OCI-LY1 (cell line): ENCODE measurements around the gene VGLL1.

Experiments used
- H2AFZ ChIP-seq: fragments of 200-600 bp; sonication (generic), shearing (Covaris generic); 2 replicates; pipeline ENCODE4 v1.6.0; 2014; ENCODE audit warnings: antibody characterized with exemption, mild to moderate bottlenecking, low read length
- H3F3A ChIP-seq: fragments of 200-600 bp; sonication (generic), shearing (Covaris generic); 2 replicates; pipeline ENCODE4 v1.6.0; 2014; ENCODE audit warnings: mild to moderate bottlenecking, antibody characterized with exemption, low read length, moderate library complexity; ENCODE audit not compliant: insufficient read depth
- H3K27ac ChIP-seq: fragments of 200-600 bp; sonication (generic); 2 replicates; pipeline ENCODE4 v1.5.1; 2014; ENCODE audit warnings: low read length, mixed run types, mild to moderate bottlenecking, low read depth; ENCODE audit not compliant: poor library complexity, severe bottlenecking
- H3K27me3 ChIP-seq: fragments of 200-600 bp; sonication (generic); 2 replicates; pipeline ENCODE4 v1.6.0; 2014; ENCODE audit warnings: antibody characterized with exemption, mild to moderate bottlenecking, low read length, moderate library complexity; ENCODE audit not compliant: insufficient read depth
- H3K36me3 ChIP-seq: fragments of 200-600 bp; sonication (generic); 2 replicates; pipeline ENCODE4 v1.6.1; 2014; ENCODE audit warnings: mild to moderate bottlenecking, antibody characterized with exemption, low read length, moderate library complexity, mixed read lengths; ENCODE audit not compliant: insufficient read depth
- H3K4me1 ChIP-seq: fragments of 200-600 bp; sonication (generic); 2 replicates; pipeline ENCODE4 v1.5.1; 2014; ENCODE audit warnings: mild to moderate bottlenecking, low read length, moderate library complexity; ENCODE audit not compliant: insufficient read depth, severe bottlenecking
- H3K4me2 ChIP-seq: fragments of 200-600 bp; sonication (generic), shearing (Covaris generic); 2 replicates; pipeline ENCODE4 v1.6.1; 2014; ENCODE audit warnings: low read length
- H3K4me3 ChIP-seq: fragments of 200-600 bp; sonication (generic); 2 replicates; pipeline ENCODE4 v1.5.1; 2014; ENCODE audit warnings: low read length, low read depth, mild to moderate bottlenecking, mixed read lengths; ENCODE audit not compliant: poor library complexity, severe bottlenecking
- H3K79me2 ChIP-seq: fragments of 200-600 bp; shearing (Covaris generic); 2 replicates; pipeline ENCODE4 v1.6.1; 2016; ENCODE audit warnings: mixed run types, low read length, mixed read lengths; ENCODE audit not compliant: insufficient read depth
- H3K9ac ChIP-seq: fragments of 200-600 bp; sonication (generic), shearing (Covaris generic); 2 replicates; pipeline ENCODE4 v1.6.1; 2014; ENCODE audit warnings: mild to moderate bottlenecking, low read length, mixed read lengths
- H3K9me2 ChIP-seq: fragments of 200-600 bp; sonication (generic), shearing (Covaris generic); 2 replicates; pipeline ENCODE4 v1.6.1; 2014; ENCODE audit warnings: low read depth, mild to moderate bottlenecking, low read length, mixed read lengths
- H3K9me3 ChIP-seq: fragments of 200-600 bp; shearing (Covaris generic); 2 replicates; pipeline ENCODE4 v1.6.1; 2014; ENCODE audit warnings: low read length, mixed read lengths
- H4K20me1 ChIP-seq: fragments of 200-600 bp; sonication (generic), shearing (Covaris generic); 2 replicates; pipeline ENCODE4 v1.6.0; 2016; ENCODE audit warnings: mild to moderate bottlenecking, low read length; ENCODE audit not compliant: insufficient read depth
- EZH2 ChIP-seq: fragments of 200-600 bp; sonication (generic), shearing (Covaris generic); IDR thresholded peaks from 2 replicates; pipeline ENCODE4 v1.8.0; 2017; ENCODE audit warnings: borderline replicate concordance, mixed run types, mild to moderate bottlenecking, antibody characterized with exemption, low read length, moderate library complexity, mixed read lengths
- TF ChIP-seq, protein P1 (sequence below): fragments of 200-600 bp; sonication (generic), shearing (Covaris generic); IDR thresholded peaks from 2 replicates; pipeline ENCODE4 v1.5.1; 2017; ENCODE audit warnings: mild to moderate bottlenecking, antibody characterized with exemption, low read length, moderate library complexity, mixed read lengths

The VGLL1 gene

DNA sequence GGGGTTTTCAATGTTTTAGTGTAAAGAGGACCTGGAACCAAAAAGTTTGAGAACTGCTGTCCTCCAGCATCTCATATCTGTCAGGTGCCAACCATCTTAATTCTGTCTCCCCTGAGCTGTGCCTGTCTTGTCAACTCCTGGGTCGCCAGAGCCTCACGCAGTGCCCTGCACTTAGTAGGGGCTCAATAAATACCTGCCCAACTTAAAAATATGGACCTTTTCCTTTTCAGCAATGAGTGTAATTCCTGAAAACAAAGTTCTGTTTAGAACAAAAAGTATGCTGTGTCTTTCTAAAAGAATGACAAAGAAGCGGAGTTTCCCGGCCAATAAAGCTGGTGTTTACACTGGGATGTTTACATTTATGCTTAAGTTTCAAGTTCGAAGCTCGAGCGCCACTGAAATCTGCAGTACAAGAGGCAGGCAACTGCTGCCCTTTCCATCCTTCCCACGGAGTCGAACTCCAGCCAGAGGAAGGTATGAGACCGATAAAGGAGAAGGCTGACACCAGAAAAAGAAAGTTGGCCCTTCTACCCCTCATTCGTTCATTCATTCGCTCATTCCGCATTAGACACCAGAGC is 35.7 kb upstream of the VGLL1 start:
- H2AFZ ChIP-seq: 0 out of 2 replicates have a peak overlapping the region, but pooled peaks have one; percentile 85
- no peaks in the 10 kb centered on the region for H3K9me2 ChIP-seq
- H3K9me3 ChIP-seq: no peaks in the 10 kb centered on the region
- H4K20me1 ChIP-seq: no peaks in the 10 kb centered on the region
- no peak for TF ChIP-seq EZH2
- TF ChIP-seq, protein P1, sequence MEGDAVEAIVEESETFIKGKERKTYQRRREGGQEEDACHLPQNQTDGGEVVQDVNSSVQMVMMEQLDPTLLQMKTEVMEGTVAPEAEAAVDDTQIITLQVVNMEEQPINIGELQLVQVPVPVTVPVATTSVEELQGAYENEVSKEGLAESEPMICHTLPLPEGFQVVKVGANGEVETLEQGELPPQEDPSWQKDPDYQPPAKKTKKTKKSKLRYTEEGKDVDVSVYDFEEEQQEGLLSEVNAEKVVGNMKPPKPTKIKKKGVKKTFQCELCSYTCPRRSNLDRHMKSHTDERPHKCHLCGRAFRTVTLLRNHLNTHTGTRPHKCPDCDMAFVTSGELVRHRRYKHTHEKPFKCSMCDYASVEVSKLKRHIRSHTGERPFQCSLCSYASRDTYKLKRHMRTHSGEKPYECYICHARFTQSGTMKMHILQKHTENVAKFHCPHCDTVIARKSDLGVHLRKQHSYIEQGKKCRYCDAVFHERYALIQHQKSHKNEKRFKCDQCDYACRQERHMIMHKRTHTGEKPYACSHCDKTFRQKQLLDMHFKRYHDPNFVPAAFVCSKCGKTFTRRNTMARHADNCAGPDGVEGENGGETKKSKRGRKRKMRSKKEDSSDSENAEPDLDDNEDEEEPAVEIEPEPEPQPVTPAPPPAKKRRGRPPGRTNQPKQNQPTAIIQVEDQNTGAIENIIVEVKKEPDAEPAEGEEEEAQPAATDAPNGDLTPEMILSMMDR: no peak
- H3K27me3 ChIP-seq: no peaks in the 10 kb centered on the region
- H3K4me3 ChIP-seq: peak overlapping the region; percentile 94
- H3K4me2 ChIP-seq: peak overlapping the region; percentile 87
- H3F3A ChIP-seq: no peaks in the 10 kb centered on the region
- peak overlapping the region; percentile 80 for H3K27ac ChIP-seq
- H3K79me2 ChIP-seq: peaks cover 12% of the 10 kb centered on the region
- peaks cover 13% of the 10 kb centered on the region for H3K36me3 ChIP-seq
- peak overlapping the region; percentile 94 for H3K9ac ChIP-seq
- peaks cover 24% of the 10 kb centered on the region for H3K4me1 ChIP-seq

DNA sequence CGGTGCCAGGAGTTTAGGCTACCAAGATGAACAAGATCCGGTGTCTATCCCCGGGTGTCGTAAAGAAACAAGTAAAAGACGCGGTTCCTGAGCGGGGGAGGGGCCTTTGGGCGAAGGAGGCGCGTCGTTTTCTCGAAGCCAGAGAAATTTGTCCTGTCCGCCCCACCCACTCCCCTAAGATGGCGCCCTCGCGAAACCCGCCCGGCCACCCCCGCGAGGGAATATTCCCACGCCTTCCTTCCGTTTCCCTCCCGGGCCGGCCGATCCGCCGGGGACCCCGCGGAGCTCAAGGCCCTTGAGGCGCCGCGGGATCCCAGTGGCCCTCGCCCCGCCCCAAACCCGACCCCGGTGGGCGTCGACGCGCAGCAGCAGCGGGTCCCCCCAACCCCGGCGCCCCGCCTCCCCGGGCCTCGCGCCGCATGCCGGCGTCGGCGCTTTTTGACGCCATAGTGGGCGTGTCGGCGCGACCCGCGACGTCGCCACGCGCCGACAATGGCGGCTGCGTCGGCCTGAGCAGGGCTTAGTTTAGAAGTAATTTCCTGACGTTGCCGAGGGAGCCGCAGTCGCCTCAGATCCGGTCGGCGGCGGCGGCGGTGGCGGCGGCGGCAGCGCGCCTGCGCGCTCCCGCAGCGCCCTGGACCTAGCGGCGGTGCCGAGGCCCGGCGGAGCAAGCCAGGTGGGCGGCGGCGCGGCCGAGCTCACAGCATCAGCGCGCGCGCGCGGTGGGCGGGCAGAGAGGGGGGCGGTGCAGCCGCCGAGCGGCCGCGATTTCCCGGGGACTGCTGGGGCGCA is 35.1 kb upstream of the VGLL1 start:
- 0 out of 2 replicates have a peak overlapping the region, but pooled peaks have one; percentile 85 for H2AFZ ChIP-seq
- peak overlapping the region; percentile 80 for H3K27ac ChIP-seq
- no peaks in the 10 kb centered on the region for H3K27me3 ChIP-seq
- H3K4me1 ChIP-seq: peaks cover 24% of the 10 kb centered on the region
- H3K9me3 ChIP-seq: no peaks in the 10 kb centered on the region
- peaks cover 12% of the 10 kb centered on the region for H3K79me2 ChIP-seq
- no peaks in the 10 kb centered on the region for H4K20me1 ChIP-seq
- H3K9me2 ChIP-seq: no peaks in the 10 kb centered on the region
- peak overlapping the region; percentile 95 for H3K9ac ChIP-seq
- no peaks in the 10 kb centered on the region for H3F3A ChIP-seq
- H3K4me2 ChIP-seq: peak overlapping the region; percentile 87
- peaks cover 16% of the 10 kb centered on the region for H3K36me3 ChIP-seq
- TF ChIP-seq, protein P1: no peak
- no peak for TF ChIP-seq EZH2
- peak overlapping the region; percentile 94 for H3K4me3 ChIP-seq

DNA sequence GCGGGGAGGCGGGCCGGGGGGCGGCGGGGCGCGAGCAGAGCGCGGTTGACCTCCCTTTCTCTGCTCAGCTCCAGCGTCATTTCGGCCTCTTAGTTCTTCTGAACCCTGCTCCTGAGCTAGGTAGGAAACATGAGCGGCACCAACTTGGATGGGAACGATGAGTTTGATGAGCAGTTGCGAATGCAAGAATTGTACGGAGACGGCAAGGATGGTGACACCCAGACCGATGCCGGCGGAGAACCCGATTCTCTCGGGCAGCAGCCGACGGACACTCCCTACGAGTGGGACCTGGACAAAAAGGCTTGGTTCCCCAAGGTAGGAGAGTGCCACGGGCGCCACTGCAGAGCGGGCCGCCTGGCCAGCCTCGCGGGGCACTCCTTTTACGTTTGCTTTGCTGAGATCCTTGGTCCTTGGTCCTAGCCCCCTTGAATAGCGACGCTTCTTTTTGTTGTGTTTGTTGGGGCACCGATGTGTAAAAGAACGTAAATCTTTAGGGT is 34.4 kb upstream of the VGLL1 start, which contains the start of gene HTATSF1:
TSS of gene HTATSF1 (plus strand) at position 37 of the 497 bp plus-strand sequence. CDS start at position 130, 93 bp downstream.
- Histone ChIP-seq H3K9me2 (no peaks in the 10 kb centered on the region), H3K27me3 (no peaks in the 10 kb centered on the region), H3K9me3 (no peaks in the 10 kb centered on the region), H3F3A (no peaks in the 10 kb centered on the region), H3K79me2 (peaks cover 12% of the 10 kb centered on the region), H3K36me3 (peaks cover 16% of the 10 kb centered on the region), H2AFZ (0 out of 2 replicates have a peak within 1 kb of the TSS, but pooled peaks have one; percentile 85), H3K4me3 (peak within 1 kb of the TSS; percentile 94), H3K9ac (peak within 1 kb of the TSS; percentile 95), H4K20me1 (no peaks in the 10 kb centered on the region), H3K4me2 (peak within 1 kb of the TSS; percentile 87), H3K27ac (peak within 1 kb of the TSS; percentile 80), H3K4me1 (peaks cover 24% of the 10 kb centered on the region)
- no peak for TF ChIP-seq EZH2
- TF ChIP-seq, protein P1: no peak
